HL-60/S4 (cell line): ENCODE measurements around the gene TRIM24.

ENCODE experiments used
- in situ Hi-C: fragments of 300-500 bp; cut with MboI; formaldehyde crosslinking; loops from 2 replicates; pipeline ENCODE4 v1.14.3; 2022; ENCODE audit warnings: low sequenced_read_pairs

TRIM24 gene

GRCh38 chr7:138613630-138614029 is 153.6 kb downstream of the TRIM24 start:
- in situ Hi-C loops, result no loop called here

GRCh38 chr7:138616085-138616484 is 156.0 kb downstream of the TRIM24 start:
- in situ Hi-C loops, result no loop called here

- in situ Hi-C loops, result no loop called here
Observed at GRCh38 chr7:138618506-138618905, 158.4 kb downstream of the TRIM24 start.

GRCh38 chr7:138618933-138619332 is 158.9 kb downstream of the TRIM24 start:
- in situ Hi-C loops, result no loop called here

DNA sequence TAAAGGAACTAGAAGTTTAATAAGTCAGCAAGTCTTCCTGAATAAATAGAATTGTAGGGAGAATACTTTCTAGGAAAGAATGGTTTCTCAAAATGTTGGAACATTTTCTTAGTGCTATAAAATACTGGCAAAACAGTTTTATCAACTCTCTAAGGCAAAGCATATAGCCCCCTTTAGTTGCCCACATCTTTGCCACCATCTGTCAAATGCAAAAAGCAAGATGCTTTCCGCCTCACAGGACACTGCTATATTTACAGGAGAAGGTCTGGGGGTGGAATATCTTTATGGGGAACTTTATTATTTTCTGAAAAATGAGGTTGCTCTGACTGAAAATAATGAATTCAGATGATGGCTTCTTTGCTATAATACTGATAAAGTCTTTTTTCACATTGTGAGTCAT is 162.8 kb downstream of the TRIM24 start:
- in situ Hi-C loops, result no loop called here

- in situ Hi-C loops, result no loop called here
Observed at GRCh38 chr7:138625084-138625848, 165.2 kb downstream of the TRIM24 start.

DNA sequence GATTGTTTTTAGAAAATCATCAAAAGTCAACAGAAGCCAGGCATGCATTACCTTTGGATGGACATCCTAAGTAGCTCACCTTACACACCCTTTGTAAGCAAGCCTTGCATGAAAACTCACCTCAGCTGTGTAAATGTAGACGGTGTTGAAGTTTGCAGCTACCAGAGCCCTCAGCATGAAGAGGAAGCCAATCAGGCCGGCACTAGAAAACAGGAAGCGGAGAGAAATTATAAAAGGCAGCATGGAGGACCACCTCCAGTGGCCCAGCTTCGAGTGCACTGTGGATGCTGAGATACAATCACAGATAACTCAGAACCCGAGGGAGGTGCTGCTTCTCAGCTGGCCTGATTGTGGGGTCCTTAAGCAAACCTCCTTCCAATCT is 165.8 kb downstream of the TRIM24 start:
- in situ Hi-C loops, result no loop called here

DNA sequence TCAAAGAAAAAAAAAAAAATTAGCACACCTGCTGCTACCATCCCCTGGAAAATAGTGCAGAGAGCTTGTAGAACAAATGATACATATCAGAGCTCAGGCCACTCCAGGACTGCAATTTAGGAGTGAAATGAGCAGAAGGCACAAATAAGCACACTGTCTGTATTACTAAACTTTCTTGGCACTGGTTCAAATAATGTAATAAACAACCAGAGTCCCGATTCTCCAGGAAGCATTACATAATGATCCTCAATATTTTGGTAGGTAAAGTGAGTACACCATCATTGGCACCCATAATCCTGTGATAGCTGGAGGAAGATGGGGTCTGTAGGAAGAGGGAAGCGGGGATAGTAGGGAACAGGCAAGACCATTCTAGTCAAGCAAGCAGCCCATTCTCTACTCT is 166.8 kb downstream of the TRIM24 start:
- in situ Hi-C loops, result no loop called here

DNA sequence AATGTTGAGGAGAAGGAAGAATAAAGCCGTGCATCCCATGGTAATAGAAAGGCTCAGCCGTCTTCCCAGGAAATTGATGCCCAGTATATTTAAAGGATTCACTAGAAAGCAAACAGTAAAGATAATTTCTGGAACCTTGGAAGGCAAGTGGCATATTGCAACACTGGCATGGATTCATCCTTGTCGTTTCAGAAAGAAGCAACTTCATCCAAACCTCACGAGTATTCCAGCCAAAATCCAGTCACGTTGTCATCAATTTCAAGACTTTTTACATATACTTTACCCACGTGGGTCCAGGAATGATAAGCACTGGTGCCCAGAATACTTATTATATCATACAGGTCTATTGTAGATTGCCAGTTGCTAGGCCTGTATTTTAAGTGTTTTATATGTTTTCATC is 167.3 kb downstream of the TRIM24 start:
- in situ Hi-C loops, result no loop called here

DNA sequence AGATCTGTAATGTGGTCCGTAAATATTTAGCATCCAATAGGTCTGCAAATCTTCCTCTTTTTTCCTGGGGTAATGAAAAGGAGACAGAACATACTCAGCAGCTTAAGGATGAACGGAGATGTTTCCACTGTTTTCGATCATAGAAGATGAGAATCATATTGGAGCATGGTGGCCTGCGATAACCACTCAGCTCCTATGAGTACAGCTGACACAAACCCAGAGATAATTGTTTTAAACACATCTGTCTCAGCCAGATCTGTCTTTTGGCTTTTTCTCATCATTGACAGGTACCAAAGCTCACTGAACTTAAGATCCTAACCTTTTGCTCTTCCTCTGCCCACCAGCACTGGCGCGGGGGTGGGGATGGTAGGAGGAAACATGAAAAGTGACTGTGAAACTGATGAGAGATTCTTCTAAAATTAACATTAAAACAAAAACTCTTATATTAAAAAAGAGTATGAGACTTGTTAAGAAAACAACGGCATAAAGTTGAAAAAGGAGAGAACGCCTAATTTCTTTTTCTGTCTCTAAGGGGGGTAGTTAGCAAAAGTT is 170.1 kb downstream of the TRIM24 start:
- in situ Hi-C loops, result no loop called here

- in situ Hi-C loops, result no loop called here
Observed at GRCh38 chr7:138632384-138632783, 172.3 kb downstream of the TRIM24 start.

- in situ Hi-C loops, result no loop called here
Observed at GRCh38 chr7:138632826-138633602, 173.0 kb downstream of the TRIM24 start.
